Astrocyte of the spinal cord (primary cell): Measurements from ENCODE around the gene HOXB3.

Experiments used
- DNase-seq: peaks from one replicate; pipeline ENCODE4 v3.0.0; 2011; ENCODE audit warnings: low read depth, low spot score
- H3K4me3 ChIP-seq: 2 replicates; pipeline ENCODE4 v1.5.1; 2011; ENCODE audit warnings: low read depth, mild to moderate bottlenecking, low read length, moderate library complexity
- CTCF ChIP-seq: IDR thresholded peaks from 2 replicates; pipeline ENCODE4 v1.5.1; 2012; ENCODE audit warnings: low read depth, mild to moderate bottlenecking, low read length, inconsistent platforms
- in situ Hi-C: cut with HindIII; loops from 2 replicates; pipeline ENCODE4 v1.10.0; 2017; ENCODE audit warnings: low sequenced_read_pairs

The HOXB3 gene

GRCh38 chr17:48503747-48504146 is 86.3 kb downstream of the HOXB3 start:
- in situ Hi-C loops: no loop called here
- no peak overlapping the region for H3K4me3 ChIP-seq
- TF ChIP-seq CTCF: no peak
- DNase-seq: no peak

- DNase-seq: no peak
- no peak for TF ChIP-seq CTCF
- in situ Hi-C loops: no loop called here
- no peak overlapping the region for H3K4me3 ChIP-seq
Observed at GRCh38 chr17:48502901-48503300, 87.1 kb downstream of the HOXB3 start.

- no peak overlapping the region for H3K4me3 ChIP-seq
- in situ Hi-C loops: no loop called here
- no peak for DNase-seq
- no peak for TF ChIP-seq CTCF
Observed at GRCh38 chr17:48502312-48502711, 87.7 kb downstream of the HOXB3 start.

GRCh38 chr17:48500435-48501426 is 89.3 kb downstream of the HOXB3 start:
- no peak for TF ChIP-seq CTCF
- in situ Hi-C loops: no loop called here
- no peak overlapping the region for H3K4me3 ChIP-seq
- DNase-seq: peak; percentile 56

- no peak overlapping the region for H3K4me3 ChIP-seq
- in situ Hi-C loops: no loop called here
- TF ChIP-seq CTCF: no peak
- no peak for DNase-seq
Observed at GRCh38 chr17:48499735-48500434, 90.2 kb downstream of the HOXB3 start.

GRCh38 chr17:48499248-48499647 is 90.8 kb downstream of the HOXB3 start:
- DNase-seq: no peak
- no peak overlapping the region for H3K4me3 ChIP-seq
- in situ Hi-C loops: no loop called here
- TF ChIP-seq CTCF: no peak
